HEK293 (cell line): Measurements from ENCODE around the gene ZFX.

Experiments used
- CTCF ChIP-seq: fragments of 450-650 bp; formaldehyde crosslinking; IDR thresholded peaks from 2 replicates; pipeline ENCODE4 v1.5.1; 2016; ENCODE audit warnings: missing biosample characterization, missing genetic modification characterization
- GLI2 ChIP-seq: fragments of 450-650 bp; formaldehyde crosslinking; IDR thresholded peaks from 2 replicates; pipeline ENCODE4; 2017; ENCODE audit warnings: missing biosample characterization, missing genetic modification characterization, low read depth, borderline replicate concordance
- KLF7 ChIP-seq: fragments of 450-650 bp; formaldehyde crosslinking; IDR thresholded peaks from 2 replicates; pipeline ENCODE4 v1.5.1; 2016; ENCODE audit warnings: missing biosample characterization, missing genetic modification characterization, borderline replicate concordance
- MYNN ChIP-seq: fragments of 450-650 bp; formaldehyde crosslinking; IDR thresholded peaks from 2 replicates; pipeline ENCODE4 v1.5.1; 2016; ENCODE audit warnings: missing biosample characterization, missing genetic modification characterization, borderline replicate concordance
- PRDM10 ChIP-seq: fragments of 450-650 bp; formaldehyde crosslinking; IDR thresholded peaks from 2 replicates; pipeline ENCODE4 v1.5.1; 2016; ENCODE audit warnings: missing biosample characterization, missing genetic modification characterization
- RBAK ChIP-seq: fragments of 450-650 bp; formaldehyde crosslinking; IDR thresholded peaks from 2 replicates; pipeline ENCODE4 v1.5.1; 2016; ENCODE audit warnings: missing biosample characterization, missing genetic modification characterization
- SCRT1 ChIP-seq: fragments of 450-650 bp; formaldehyde crosslinking; IDR thresholded peaks from 2 replicates; pipeline ENCODE4 v1.5.1; 2016; ENCODE audit warnings: missing biosample characterization, missing genetic modification characterization, borderline replicate concordance
- TRIM28 ChIP-seq: IDR thresholded peaks from 2 replicates; pipeline ENCODE4 v1.6.1; 2011; ENCODE audit warnings: low read length, control low read depth, borderline replicate concordance
- ZBTB49 ChIP-seq: fragments of 450-650 bp; formaldehyde crosslinking; IDR thresholded peaks from 2 replicates; pipeline ENCODE4 v1.5.1; 2016; ENCODE audit warnings: missing biosample characterization, missing genetic modification characterization, low read depth
- ZNF114 ChIP-seq: fragments of 450-650 bp; formaldehyde crosslinking; IDR thresholded peaks from 2 replicates; pipeline ENCODE4 v1.5.0; 2017; ENCODE audit warnings: missing biosample characterization, missing genetic modification characterization
- ZNF274 ChIP-seq, 2 experiments: fragments of 200-500 bp in 1 of 2; fragments of 450-650 bp in 1 of 2; sonication (Bioruptor generic) in 1 of 2; formaldehyde crosslinking in 1 of 2; IDR thresholded peaks; 2 replicates each; pipeline versions ENCODE4 v1.5.1 to v1.6.1; 2014 to 2016; ENCODE audit warnings: borderline replicate concordance in 1 of 2, inconsistent platforms in 1 of 2, low read length in 1 of 2, missing biosample characterization in 1 of 2, missing genetic modification characterization in 1 of 2
- ZNF423 ChIP-seq: fragments of 450-650 bp; formaldehyde crosslinking; IDR thresholded peaks from 2 replicates; pipeline ENCODE4 v1.5.1; 2016; ENCODE audit warnings: missing biosample characterization, missing genetic modification characterization
- ZNF561 ChIP-seq: fragments of 450-650 bp; IDR thresholded peaks from 2 replicates; pipeline ENCODE4 v1.5.1; 2018; ENCODE audit warnings: missing biosample characterization, missing genetic modification characterization, borderline replicate concordance
- ZNF677 ChIP-seq: fragments of 450-650 bp; IDR thresholded peaks from 2 replicates; pipeline ENCODE4 v1.5.0; 2018; ENCODE audit warnings: missing biosample characterization, mild to moderate bottlenecking, missing genetic modification characterization, moderate library complexity

GRCh38 chrX:24225265-24225664 lies 75.7 kb downstream of the ZFX start:
- TF ChIP-seq ZNF274 (IDR thresholded peaks at IDR 0.05; ENCODE audit: low read length) (no peak), ZNF274 (tag by site-specific recombination; IDR thresholded peaks at IDR 0.05; ENCODE audit: borderline replicate concordance) (no peak), ZNF677 (tag by site-specific recombination) (no peak), ZNF423 (tag by site-specific recombination) (no peak), CTCF (tag by site-specific recombination) (no peak), KLF7 (tag by site-specific recombination) (no peak), SCRT1 (tag by site-specific recombination) (no peak), ZNF114 (tag by site-specific recombination) (no peak), ZNF561 (tag by site-specific recombination) (no peak), MYNN (tag by site-specific recombination) (no peak), ZBTB49 (tag by site-specific recombination) (no peak), TRIM28 (no peak), GLI2 (tag by site-specific recombination) (no peak), RBAK (tag by site-specific recombination) (no peak), PRDM10 (tag by site-specific recombination) (no peak)
